IPS-NIHi7 (cell line): Measurements from ENCODE around the gene TDRD7.
"Not testable (repeated sequence)": the region's sequence is repeated elsewhere in the genome, so short reads cannot be mapped to it uniquely, and the experiment has no call there.

Experiments
- DNase-seq: peaks from one replicate; pipeline ENCODE4 v3.0.0; 2012; ENCODE audit warnings: mixed read lengths; ENCODE audit errors: extremely low spot score

The TDRD7 gene

GRCh38 chr9:97419309-97419867 is 7.5 kb downstream of the TDRD7 start:
- no peak for DNase-seq

GRCh38 chr9:97425336-97425972 is 13.6 kb downstream of the TDRD7 start:
- DNase-seq: no peak

- no peak for DNase-seq
These were observed 14.1 kb downstream of the TDRD7 start for GRCh38 chr9:97425973-97426336.

GRCh38 chr9:97427885-97428284 is 16.0 kb downstream of the TDRD7 start:
- DNase-seq: no peak

- DNase-seq: no peak
These were observed 18.6 kb downstream of the TDRD7 start for GRCh38 chr9:97430316-97431043.

- DNase-seq: no peak
These were observed 19.1 kb downstream of the TDRD7 start for GRCh38 chr9:97431044-97431441.

- no peak for DNase-seq
These were observed 19.8 kb downstream of the TDRD7 start for GRCh38 chr9:97431549-97432143.

GRCh38 chr9:97437051-97437600 is 25.2 kb downstream of the TDRD7 start:
- DNase-seq: no peak

- DNase-seq: no peak
These were observed 26.4 kb downstream of the TDRD7 start for GRCh38 chr9:97438257-97438656.

- no peak for DNase-seq
These were observed 26.8 kb downstream of the TDRD7 start for GRCh38 chr9:97438666-97439065.

GRCh38 chr9:97440160-97440559 is 28.3 kb downstream of the TDRD7 start:
- no peak for DNase-seq

- no peak for DNase-seq
These were observed 29.8 kb downstream of the TDRD7 start for GRCh38 chr9:97441729-97442128.

- no peak for DNase-seq
These were observed 33.3 kb downstream of the TDRD7 start for GRCh38 chr9:97445119-97445701.

- no peak for DNase-seq
These were observed 35.1 kb downstream of the TDRD7 start for GRCh38 chr9:97447001-97447400.

GRCh38 chr9:97453573-97453972 is 41.7 kb downstream of the TDRD7 start:
- DNase-seq: not testable (repeated sequence)

GRCh38 chr9:97456841-97457240 is 44.9 kb downstream of the TDRD7 start:
- not testable (repeated sequence) for DNase-seq

GRCh38 chr9:97459326-97459725 is 47.4 kb downstream of the TDRD7 start:
- DNase-seq: no peak

- DNase-seq: no peak
These were observed 50.3 kb downstream of the TDRD7 start for GRCh38 chr9:97462159-97462558.

- DNase-seq: no peak
These were observed 51.0 kb downstream of the TDRD7 start for GRCh38 chr9:97462914-97463313.

GRCh38 chr9:97468658-97469448 is 57.0 kb downstream of the TDRD7 start:
- peak; percentile 91 for DNase-seq

GRCh38 chr9:97470076-97470475 is 58.2 kb downstream of the TDRD7 start:
- DNase-seq: peak; percentile 58
